ENCODE data around the gene MTUS2. TPM values are rescaled to one million over a fixed set of nuclear protein-coding genes. Genes with fewer than 3 reads are reported as not detected.

The MTUS2 gene
- total and polyA plus RNA-seq, 2 of the 8 experiments (the other 6 are each of a cell fraction or from before 2014, with no cell fraction given): 0.18 to 0.80 TPM

- TF ChIP-seq, protein P1, sequence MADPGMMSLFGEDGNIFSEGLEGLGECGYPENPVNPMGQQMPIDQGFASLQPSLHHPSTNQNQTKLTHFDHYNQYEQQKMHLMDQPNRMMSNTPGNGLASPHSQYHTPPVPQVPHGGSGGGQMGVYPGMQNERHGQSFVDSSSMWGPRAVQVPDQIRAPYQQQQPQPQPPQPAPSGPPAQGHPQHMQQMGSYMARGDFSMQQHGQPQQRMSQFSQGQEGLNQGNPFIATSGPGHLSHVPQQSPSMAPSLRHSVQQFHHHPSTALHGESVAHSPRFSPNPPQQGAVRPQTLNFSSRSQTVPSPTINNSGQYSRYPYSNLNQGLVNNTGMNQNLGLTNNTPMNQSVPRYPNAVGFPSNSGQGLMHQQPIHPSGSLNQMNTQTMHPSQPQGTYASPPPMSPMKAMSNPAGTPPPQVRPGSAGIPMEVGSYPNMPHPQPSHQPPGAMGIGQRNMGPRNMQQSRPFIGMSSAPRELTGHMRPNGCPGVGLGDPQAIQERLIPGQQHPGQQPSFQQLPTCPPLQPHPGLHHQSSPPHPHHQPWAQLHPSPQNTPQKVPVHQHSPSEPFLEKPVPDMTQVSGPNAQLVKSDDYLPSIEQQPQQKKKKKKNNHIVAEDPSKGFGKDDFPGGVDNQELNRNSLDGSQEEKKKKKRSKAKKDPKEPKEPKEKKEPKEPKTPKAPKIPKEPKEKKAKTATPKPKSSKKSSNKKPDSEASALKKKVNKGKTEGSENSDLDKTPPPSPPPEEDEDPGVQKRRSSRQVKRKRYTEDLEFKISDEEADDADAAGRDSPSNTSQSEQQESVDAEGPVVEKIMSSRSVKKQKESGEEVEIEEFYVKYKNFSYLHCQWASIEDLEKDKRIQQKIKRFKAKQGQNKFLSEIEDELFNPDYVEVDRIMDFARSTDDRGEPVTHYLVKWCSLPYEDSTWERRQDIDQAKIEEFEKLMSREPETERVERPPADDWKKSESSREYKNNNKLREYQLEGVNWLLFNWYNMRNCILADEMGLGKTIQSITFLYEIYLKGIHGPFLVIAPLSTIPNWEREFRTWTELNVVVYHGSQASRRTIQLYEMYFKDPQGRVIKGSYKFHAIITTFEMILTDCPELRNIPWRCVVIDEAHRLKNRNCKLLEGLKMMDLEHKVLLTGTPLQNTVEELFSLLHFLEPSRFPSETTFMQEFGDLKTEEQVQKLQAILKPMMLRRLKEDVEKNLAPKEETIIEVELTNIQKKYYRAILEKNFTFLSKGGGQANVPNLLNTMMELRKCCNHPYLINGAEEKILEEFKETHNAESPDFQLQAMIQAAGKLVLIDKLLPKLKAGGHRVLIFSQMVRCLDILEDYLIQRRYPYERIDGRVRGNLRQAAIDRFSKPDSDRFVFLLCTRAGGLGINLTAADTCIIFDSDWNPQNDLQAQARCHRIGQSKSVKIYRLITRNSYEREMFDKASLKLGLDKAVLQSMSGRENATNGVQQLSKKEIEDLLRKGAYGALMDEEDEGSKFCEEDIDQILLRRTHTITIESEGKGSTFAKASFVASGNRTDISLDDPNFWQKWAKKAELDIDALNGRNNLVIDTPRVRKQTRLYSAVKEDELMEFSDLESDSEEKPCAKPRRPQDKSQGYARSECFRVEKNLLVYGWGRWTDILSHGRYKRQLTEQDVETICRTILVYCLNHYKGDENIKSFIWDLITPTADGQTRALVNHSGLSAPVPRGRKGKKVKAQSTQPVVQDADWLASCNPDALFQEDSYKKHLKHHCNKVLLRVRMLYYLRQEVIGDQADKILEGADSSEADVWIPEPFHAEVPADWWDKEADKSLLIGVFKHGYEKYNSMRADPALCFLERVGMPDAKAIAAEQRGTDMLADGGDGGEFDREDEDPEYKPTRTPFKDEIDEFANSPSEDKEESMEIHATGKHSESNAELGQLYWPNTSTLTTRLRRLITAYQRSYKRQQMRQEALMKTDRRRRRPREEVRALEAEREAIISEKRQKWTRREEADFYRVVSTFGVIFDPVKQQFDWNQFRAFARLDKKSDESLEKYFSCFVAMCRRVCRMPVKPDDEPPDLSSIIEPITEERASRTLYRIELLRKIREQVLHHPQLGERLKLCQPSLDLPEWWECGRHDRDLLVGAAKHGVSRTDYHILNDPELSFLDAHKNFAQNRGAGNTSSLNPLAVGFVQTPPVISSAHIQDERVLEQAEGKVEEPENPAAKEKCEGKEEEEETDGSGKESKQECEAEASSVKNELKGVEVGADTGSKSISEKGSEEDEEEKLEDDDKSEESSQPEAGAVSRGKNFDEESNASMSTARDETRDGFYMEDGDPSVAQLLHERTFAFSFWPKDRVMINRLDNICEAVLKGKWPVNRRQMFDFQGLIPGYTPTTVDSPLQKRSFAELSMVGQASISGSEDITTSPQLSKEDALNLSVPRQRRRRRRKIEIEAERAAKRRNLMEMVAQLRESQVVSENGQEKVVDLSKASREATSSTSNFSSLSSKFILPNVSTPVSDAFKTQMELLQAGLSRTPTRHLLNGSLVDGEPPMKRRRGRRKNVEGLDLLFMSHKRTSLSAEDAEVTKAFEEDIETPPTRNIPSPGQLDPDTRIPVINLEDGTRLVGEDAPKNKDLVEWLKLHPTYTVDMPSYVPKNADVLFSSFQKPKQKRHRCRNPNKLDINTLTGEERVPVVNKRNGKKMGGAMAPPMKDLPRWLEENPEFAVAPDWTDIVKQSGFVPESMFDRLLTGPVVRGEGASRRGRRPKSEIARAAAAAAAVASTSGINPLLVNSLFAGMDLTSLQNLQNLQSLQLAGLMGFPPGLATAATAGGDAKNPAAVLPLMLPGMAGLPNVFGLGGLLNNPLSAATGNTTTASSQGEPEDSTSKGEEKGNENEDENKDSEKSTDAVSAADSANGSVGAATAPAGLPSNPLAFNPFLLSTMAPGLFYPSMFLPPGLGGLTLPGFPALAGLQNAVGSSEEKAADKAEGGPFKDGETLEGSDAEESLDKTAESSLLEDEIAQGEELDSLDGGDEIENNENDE (IDR thresholded peaks at IDR 0.05; ENCODE audit: insufficient replicate concordance, low read length): no peak
- TF ChIP-seq BACH1 (IDR thresholded peaks at IDR 0.05; ENCODE audit: low read length) (no peak), KDM1A (IDR thresholded peaks at IDR 0.05; ENCODE audit: borderline replicate concordance, low read length) (no peak), CEBPB (IDR thresholded peaks at IDR 0.05; ENCODE audit: low read depth, low read length) (no peak), KDM5A (IDR thresholded peaks at IDR 0.05; ENCODE audit: low read length) (no peak), HDAC6 (IDR thresholded peaks at IDR 0.05; ENCODE audit: low read depth, low read length) (no peak), NRF1 (IDR thresholded peaks at IDR 0.05; ENCODE audit: low read depth, low read length) (no peak)
- TF ChIP-seq, protein P2, sequence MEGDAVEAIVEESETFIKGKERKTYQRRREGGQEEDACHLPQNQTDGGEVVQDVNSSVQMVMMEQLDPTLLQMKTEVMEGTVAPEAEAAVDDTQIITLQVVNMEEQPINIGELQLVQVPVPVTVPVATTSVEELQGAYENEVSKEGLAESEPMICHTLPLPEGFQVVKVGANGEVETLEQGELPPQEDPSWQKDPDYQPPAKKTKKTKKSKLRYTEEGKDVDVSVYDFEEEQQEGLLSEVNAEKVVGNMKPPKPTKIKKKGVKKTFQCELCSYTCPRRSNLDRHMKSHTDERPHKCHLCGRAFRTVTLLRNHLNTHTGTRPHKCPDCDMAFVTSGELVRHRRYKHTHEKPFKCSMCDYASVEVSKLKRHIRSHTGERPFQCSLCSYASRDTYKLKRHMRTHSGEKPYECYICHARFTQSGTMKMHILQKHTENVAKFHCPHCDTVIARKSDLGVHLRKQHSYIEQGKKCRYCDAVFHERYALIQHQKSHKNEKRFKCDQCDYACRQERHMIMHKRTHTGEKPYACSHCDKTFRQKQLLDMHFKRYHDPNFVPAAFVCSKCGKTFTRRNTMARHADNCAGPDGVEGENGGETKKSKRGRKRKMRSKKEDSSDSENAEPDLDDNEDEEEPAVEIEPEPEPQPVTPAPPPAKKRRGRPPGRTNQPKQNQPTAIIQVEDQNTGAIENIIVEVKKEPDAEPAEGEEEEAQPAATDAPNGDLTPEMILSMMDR (IDR thresholded peaks at IDR 0.05; ENCODE audit: control extremely low read depth in 1 of 3, insufficient read depth in 1 of 3, low read depth in 1 of 3, low read length in 3 of 3): no peak
- TF ChIP-seq, protein P3, sequence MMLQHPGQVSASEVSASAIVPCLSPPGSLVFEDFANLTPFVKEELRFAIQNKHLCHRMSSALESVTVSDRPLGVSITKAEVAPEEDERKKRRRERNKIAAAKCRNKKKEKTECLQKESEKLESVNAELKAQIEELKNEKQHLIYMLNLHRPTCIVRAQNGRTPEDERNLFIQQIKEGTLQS (IDR thresholded peaks at IDR 0.05; ENCODE audit: insufficient read depth, low read depth, low read length): no peak
Measured at GRCh38 chr13:29301027-29301426, 480.9 kb downstream of the MTUS2 start (continued).
